GM18868 (cell line): Measurements from ENCODE around the gene ADA.

Source experiments
- ATAC-seq: cut with Tn5 transposase; IDR thresholded peaks from one replicate; pipeline ENCODE4 v1.9.1; 2021; ENCODE audit warnings: mild to moderate bottlenecking, moderate library complexity; ENCODE audit not compliant: unreplicated experiment

The ADA gene

GRCh38 chr20:44646023-44646640 lies 5.4 kb downstream of the ADA start:
- peak; percentile 29 for ATAC-seq

DNA sequence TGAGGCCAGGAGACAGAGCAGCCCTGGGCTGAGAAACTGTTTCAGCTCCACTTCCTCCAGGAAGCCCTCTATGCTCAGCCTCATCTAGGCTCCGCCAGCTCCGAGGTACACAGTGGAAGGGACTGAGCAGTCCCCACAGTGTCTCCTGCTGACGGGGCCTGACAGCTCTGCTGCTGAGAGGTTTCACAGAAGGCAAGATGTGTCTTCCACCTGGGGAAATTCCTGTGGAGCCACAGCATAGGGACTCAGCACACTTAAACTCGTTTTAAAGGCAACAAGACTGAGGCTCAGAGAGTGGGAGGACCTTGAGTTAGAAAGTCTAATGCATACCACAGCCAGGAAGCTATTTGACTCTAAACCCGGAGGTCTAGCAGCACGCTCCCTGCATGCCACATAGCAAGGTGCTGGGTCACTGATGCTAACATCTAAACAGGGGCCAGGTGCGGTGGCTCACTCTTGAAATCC lies 6.8 kb downstream of the ADA start:
- ATAC-seq: peak; percentile 27

DNA sequence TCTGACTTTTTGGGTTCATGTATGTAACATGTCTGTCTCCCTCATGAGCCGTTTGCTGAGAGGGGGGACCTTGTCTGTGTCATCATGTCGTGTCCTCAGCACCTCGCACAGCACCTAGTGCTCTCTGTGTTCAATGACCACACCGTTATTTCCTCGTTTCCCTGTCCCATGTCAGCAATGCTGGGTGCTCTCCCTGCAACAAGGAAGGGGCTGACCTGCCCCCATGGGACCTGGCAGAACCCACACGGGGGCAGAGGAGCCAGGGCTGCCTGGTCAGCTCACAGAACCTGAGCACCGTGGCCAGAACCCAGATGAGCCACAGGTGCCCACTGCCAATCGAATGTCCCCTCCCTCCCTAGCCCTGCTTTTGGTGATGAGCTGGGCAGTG lies 7.3 kb downstream of the ADA start:
- no peak for ATAC-seq

GRCh38 chr20:44643596-44644229 lies 7.8 kb downstream of the ADA start:
- ATAC-seq: no peak

DNA sequence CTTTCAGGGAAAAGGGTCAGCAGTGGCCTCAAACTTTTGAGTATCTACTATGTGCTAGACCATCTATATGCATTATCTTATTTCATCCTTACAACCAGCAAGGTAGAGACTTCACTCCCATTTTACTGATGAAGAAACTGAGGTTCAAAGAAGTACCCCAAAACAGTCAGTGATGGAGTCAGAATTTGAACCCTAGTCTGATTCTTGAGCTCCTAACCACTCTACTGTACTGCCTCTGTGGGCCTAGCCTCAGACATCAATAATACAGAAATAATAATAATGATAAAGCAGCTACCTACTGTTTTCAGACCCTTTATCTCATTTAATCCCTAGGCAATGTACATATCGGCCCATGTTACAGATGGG lies 8.4 kb downstream of the ADA start:
- no peak for ATAC-seq

- ATAC-seq: no peak
Measured at GRCh38 chr20:44642203-44643153, 9.0 kb downstream of the ADA start.

- ATAC-seq: no peak
Measured at GRCh38 chr20:44641325-44641724, 10.2 kb downstream of the ADA start.

GRCh38 chr20:44640522-44640921 lies 11.0 kb downstream of the ADA start:
- no peak for ATAC-seq

DNA sequence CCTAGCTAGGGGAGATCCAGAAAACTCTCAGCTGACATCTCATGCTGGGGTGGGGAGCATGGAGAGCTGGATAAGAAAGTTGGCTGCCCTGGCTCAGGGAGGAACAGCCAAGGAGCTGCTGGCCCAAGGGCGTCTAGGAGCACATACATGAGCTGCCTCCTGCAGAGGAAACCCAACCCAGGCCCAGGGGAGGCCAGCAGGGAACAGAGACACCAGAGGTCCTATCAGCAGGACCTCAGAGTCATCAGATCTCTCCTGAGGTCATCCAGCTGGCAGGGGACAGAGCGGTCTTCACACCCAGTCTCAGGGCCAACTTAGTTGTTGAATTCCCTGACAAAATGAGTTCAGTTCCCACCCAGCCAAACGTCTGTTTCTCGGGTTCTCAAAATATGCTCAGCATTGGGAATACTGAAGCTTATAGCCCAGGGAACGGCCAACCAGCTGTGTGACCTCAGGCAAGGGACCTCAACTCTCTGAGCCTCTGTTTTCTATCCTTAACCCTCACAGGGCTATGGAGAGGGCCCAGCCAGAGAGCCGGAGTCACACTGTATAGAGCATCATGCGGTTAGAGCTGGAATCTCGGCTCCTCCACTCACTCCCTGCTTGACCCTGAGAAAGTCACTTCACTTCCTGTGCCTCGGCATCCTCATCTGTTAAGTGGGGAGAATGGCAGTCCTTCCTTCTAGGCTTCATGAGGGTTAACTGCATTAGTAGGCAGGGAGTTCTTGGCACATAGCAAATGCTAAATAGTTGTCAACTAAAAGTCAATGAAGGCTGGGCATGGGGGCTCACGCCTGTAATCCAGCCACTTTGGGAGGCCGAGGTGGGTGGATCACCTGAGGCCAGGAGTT lies 13.8 kb downstream of the ADA start:
- ATAC-seq: no peak

DNA sequence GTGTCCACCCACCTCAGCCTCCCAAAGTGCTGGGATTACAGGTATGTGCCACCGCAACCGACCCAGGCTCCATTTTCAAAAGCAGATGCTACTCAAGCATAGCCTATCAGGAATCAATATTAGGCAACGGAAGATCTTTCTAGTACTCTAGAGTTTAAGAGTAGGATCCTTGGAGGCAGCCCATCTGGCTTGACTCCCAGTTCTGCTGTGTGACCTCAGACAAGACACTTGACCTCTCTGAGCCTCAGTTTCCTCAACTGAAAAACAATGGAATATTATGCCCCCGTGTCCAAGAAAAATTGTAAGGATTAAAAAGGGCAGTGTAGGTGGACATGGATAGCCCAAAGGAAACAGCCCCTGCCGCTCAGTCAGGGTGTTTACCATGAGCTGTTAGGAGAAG lies 14.5 kb downstream of the ADA start:
- ATAC-seq: no peak

GRCh38 chr20:44635877-44636276 lies 15.6 kb downstream of the ADA start:
- no peak for ATAC-seq

DNA sequence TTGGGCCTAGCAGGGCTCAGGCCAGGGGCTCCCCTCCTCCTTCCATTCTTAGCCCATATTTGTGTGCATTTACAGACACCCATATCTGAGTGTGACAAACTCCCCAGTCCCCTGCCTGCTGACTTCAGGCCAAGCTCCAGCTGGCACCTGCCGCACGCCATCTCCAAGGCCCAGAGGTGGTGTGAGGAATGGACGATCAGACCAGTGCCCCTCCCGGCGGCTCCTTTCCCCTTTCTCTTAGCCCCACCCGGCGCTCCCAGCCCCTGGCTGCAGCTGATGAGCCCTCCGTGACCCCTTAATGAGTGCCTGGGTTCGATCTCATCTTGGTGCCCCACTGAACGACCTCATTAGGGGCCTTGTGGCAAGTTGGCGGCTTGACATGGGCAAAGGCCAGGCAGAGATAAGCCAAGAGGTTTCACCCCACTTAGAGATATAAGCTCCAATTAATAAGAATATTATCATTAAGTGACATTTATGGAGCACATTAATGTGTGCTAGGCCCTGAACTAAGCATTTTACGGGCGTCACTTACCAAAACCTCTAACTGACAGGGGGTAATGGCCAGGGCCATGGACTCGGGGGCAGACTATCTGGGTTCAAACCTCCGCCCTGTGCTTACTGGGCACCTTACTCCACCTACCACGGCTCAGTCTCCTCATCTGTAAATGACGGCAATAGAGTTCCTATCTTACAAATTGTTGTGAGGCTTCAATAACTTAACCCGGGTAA lies 17.5 kb downstream of the ADA start:
- ATAC-seq: no peak

DNA sequence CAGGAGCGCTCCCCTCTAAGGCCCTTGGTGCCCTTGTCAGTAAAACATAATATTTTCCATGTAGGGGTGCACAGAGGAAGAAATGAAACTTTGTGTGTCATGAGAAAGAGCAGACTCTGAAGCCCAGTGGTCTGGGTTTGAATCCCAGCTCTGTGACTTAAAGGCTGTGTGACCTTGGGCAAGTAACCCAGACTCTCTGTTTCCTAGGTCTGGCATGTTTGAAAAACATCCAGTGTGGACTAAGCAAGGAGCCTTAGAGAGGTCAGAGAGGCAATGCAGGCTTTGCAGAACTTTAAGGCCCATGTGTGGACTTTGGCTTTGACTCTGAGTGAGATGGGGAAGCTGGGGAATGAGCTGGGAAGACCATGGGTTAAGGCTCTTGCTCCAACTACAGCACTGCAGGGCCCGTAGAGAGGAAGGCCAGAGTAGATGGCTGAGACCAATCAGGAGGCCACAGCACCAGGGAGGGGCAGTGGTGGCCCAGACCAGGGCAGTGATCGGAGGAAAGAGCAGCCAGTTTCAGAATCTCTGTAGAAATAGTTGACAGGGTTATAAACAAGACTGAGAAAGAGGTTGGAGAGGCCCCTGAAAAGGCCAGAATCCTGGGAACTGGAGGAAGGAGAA lies 18.2 kb downstream of the ADA start:
- ATAC-seq: no peak

DNA sequence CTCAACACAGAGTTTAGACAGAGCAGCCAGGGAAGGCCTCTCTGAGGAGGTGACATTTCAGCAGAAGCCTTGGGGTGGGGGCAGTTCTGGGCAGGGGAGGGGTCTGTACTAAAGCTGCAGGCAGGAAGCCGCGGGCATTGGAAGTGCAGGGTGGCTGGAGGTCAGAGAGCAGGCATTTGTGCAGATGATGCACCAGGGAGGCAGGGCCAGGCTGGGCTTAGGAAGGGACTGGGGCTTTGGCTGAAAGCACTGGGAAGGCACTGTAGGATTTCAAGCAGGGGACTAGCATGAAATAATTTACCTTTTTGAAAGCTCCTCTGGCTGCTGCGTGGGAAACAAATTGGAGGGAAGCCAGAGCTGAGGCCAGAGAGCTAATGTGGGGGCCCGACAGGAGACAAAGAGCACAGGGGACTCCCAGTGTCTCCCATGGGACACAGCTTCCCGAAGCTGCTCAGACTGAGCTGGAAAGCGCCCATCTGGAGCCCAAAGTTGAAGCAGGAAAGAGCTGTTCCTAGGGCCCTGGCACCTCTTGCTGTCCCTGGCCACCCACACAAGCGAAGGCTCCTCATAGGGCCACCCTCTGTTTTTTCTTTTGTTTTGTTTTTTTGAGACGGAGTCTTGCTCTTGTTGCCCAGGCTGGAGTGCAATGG lies 19.3 kb downstream of the ADA start:
- no peak for ATAC-seq

DNA sequence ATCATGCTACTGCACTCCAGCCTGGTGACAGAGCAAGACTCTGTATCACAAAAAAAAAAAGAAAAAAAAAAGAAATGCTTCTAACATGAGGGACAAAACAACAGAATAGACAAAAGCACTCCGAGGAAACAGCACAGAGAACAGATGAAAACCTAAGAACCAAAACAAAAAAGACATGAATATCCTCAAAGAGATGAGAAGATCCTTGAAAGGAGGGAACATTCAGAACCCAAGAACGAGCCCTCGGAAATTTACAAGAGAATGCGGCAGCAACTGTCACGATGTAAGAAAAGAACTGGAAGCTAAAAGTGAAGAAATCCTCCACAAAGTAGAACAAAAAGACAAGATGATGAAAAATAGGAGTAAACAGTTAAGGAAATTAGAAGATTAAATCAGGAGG lies 21.2 kb downstream of the ADA start:
- no peak for ATAC-seq

DNA sequence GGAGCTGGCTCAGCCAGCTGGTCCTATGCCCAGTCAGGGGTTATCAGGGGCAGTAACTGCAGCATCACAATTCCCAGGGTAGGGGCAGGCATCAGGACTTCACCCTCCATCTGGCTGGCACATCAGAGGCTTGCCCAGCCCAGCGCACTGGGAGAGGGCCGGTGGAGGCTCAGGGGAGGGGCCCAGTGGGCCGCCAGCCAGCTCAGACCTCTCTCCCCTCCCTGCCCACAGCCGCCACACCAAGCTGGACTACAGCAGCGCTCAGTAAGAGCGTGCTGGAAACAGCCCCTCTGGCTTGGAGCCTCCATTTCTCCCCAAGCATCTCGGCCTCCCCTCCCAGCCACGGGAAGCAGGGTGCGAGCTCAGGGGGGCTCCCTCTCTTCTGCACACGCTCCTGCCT lies 22.0 kb downstream of the ADA start:
- no peak for ATAC-seq

DNA sequence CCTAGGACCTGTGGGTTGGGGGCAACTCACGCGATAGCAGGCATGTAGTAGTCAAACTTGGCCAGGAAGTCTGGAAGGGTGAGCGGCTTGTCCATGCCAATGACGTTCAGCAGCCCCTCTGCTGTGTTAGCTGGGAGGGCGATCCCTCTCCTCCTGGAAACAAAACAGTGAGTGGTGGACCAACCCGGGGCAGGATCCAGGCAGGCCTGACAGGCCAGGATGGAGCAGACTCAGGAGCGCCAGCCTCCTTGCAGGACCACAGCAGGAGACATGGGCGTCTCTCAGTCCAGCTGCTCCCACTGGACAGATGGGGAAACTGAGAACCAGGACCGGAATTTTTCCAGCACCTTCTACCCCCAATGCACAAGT lies 22.5 kb downstream of the ADA start:
- no peak for ATAC-seq

- ATAC-seq: no peak
Measured at GRCh38 chr20:44627364-44628010, 24.0 kb downstream of the ADA start.

DNA sequence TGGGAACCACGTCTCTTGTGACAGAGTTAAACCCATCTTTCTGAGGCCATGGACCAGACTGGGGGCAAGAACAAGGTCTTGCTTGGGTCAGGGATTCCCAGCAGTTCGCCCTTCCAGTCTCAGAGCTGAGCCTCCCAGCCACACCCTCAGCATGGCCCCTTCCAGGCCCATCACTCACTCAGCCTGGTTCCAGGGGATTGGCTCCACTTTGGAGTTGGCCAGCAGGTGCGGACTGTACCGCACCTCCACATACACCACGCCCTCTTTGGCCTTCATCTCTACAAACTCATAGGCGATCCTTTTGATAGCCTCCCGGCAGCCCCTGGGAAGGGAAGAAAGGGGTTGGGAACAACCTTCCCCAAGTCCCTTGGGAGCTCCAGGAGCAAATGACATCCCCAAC lies 25.2 kb downstream of the ADA start:
- no peak for ATAC-seq
